GM23338 (cell line): ENCODE data around the gene DUS2.

ENCODE experiments used
- CTCF ChIP-seq, 2 experiments: fragments of 200-600 bp in 1 of 2; sonication (generic) in 1 of 2; conservative IDR thresholded peaks; 2 replicates each; pipeline versions ENCODE4 v1.5.1 to v1.6.1; 2016 to 2017; ENCODE audit warnings: antibody characterized with exemption in 2 of 2, low read depth in 2 of 2, mild to moderate bottlenecking in 2 of 2, moderate library complexity in 1 of 2
- ETS1 ChIP-seq: IDR thresholded peaks from 2 replicates; pipeline ENCODE4 v1.6.1; 2016; ENCODE audit warnings: antibody characterized with exemption
- EZH2 ChIP-seq: fragments of 200-600 bp; sonication (generic); IDR thresholded peaks from one replicate; pipeline ENCODE4 v1.8.0; 2017; ENCODE audit warnings: antibody characterized with exemption, mild to moderate bottlenecking, low read depth; ENCODE audit not compliant: unreplicated experiment
- JUNB ChIP-seq: IDR thresholded peaks from one replicate; pipeline ENCODE4 v1.6.1; 2016; ENCODE audit warnings: antibody characterized with exemption; ENCODE audit not compliant: unreplicated experiment
- POLR2AphosphoS5 ChIP-seq: IDR thresholded peaks from 2 replicates; pipeline ENCODE4 v1.6.1; 2016; ENCODE audit warnings: antibody characterized with exemption, low read depth
- REST ChIP-seq: IDR thresholded peaks from one replicate; pipeline ENCODE4 v1.6.1; 2018; ENCODE audit warnings: antibody characterized with exemption; ENCODE audit not compliant: unreplicated experiment
- STAT1 ChIP-seq: IDR thresholded peaks from one replicate; pipeline ENCODE4 v1.6.1; 2016; ENCODE audit warnings: antibody characterized with exemption; ENCODE audit not compliant: unreplicated experiment

GRCh38 chr16:68015681-68016080 lies 7.4 kb upstream of the DUS2 start, which contains the start of gene DPEP2NB:
- TF ChIP-seq CTCF (conservative IDR thresholded peaks at IDR 0.05; ENCODE audit: low read depth in 2 of 2) = no peak
- TF ChIP-seq JUNB = no peak
- no peak for TF ChIP-seq POLR2AphosphoS5
- no peak for TF ChIP-seq EZH2
- no peak for TF ChIP-seq ETS1
- TF ChIP-seq REST = no peak
- no peak for TF ChIP-seq STAT1
